HG02642 (cell line): ENCODE data around the gene FKBP1A.

ENCODE experiments used
- ATAC-seq: cut with Tn5 transposase; IDR thresholded peaks from one replicate; pipeline ENCODE4 v1.9.1; 2021; ENCODE audit warnings: mild to moderate bottlenecking; ENCODE audit not compliant: unreplicated experiment, poor library complexity

Gene FKBP1A

GRCh38 chr20:1322511-1323245, 70.2 kb downstream of the FKBP1A start:
- ATAC-seq, result no peak

- no peak for ATAC-seq
These were observed 71.3 kb downstream of the FKBP1A start for GRCh38 chr20:1321654-1321939.

- ATAC-seq, result no peak
These were observed 71.8 kb downstream of the FKBP1A start for GRCh38 chr20:1320902-1321653.

- no peak for ATAC-seq
These were observed 72.8 kb downstream of the FKBP1A start for GRCh38 chr20:1320016-1320415.

- ATAC-seq, result no peak
These were observed 73.4 kb downstream of the FKBP1A start for GRCh38 chr20:1319462-1319861.

- ATAC-seq, result no peak
These were observed 73.8 kb downstream of the FKBP1A start for GRCh38 chr20:1319051-1319450.
